K562 (cell line): ENCODE measurements around the gene ZC3H10. TPM values are rescaled to one million over a fixed set of nuclear protein-coding genes. Genes with fewer than 3 reads are reported as not detected.

Source experiments
- ARID4B ChIP-seq: sonication (generic); formaldehyde crosslinking; IDR thresholded peaks from 2 replicates; pipeline ENCODE4 v1.8.0; 2022; ENCODE audit warnings: mild to moderate bottlenecking, missing genetic modification reagents
- BRD4 ChIP-seq: fragments of 200-600 bp; sonication (generic); IDR thresholded peaks from 2 replicates; pipeline ENCODE4 v1.6.1; 2017; ENCODE audit warnings: inconsistent platforms
- ESRRB ChIP-seq: fragments of 250-450 bp; sonication (Bioruptor Pico); IDR thresholded peaks from 2 replicates; pipeline ENCODE4 v1.5.0; 2020; ENCODE audit warnings: mild to moderate bottlenecking, moderate library complexity, borderline replicate concordance
- FOXA1 ChIP-seq: fragments of 450-650 bp; IDR thresholded peaks from 2 replicates; pipeline ENCODE4 v1.6.1; 2016; ENCODE audit warnings: mild to moderate bottlenecking, borderline replicate concordance
- FOXK2 ChIP-seq, 2 experiments: fragments of 450-650 bp; IDR thresholded peaks in 1 of 2; conservative IDR thresholded peaks in 1 of 2; 2 replicates each; pipeline ENCODE4 v1.6.1; 2016; ENCODE audit warnings: low read depth in 2 of 2, mild to moderate bottlenecking in 1 of 2
- GTF2F1 ChIP-seq: IDR thresholded peaks from 2 replicates; pipeline ENCODE4 v1.6.1; 2011; ENCODE audit warnings: low read depth, low read length, improper control_type of control experiment
- HNRNPL ChIP-seq: fragments of 200-400 bp; formaldehyde crosslinking; IDR thresholded peaks from 2 replicates; pipeline ENCODE4 v1.6.1; 2017; ENCODE audit warnings: low read depth, mild to moderate bottlenecking, low read length
- IFI16 ChIP-seq: fragments of 250-450 bp; sonication (Bioruptor Pico); IDR thresholded peaks from 2 replicates; pipeline ENCODE4 v2.1.2; 2022; ENCODE audit warnings: mild to moderate bottlenecking, inconsistent platforms
- NR2C1 ChIP-seq, 2 experiments: fragments of 450-650 bp; IDR thresholded peaks; 2 replicates each; pipeline ENCODE4 v1.6.1; 2017; ENCODE audit warnings: mild to moderate bottlenecking in 2 of 2, antibody characterized with exemption in 1 of 2, inconsistent platforms in 1 of 2, missing compliant biosample characterization in 1 of 2, missing genetic modification characterization in 1 of 2
- NUFIP1 ChIP-seq: fragments of 450-650 bp; IDR thresholded peaks from 2 replicates; pipeline ENCODE4 v1.6.1; 2018; ENCODE audit not compliant: partially characterized antibody
- PCBP2 ChIP-seq: fragments of 200-400 bp; formaldehyde crosslinking; IDR thresholded peaks from 2 replicates; pipeline ENCODE4 v1.6.1; 2018; ENCODE audit warnings: low read length, low read depth, mild to moderate bottlenecking, moderate library complexity; ENCODE audit not compliant: poor library complexity, severe bottlenecking
- PTBP1 ChIP-seq: fragments of 200-400 bp; formaldehyde crosslinking; IDR thresholded peaks from 2 replicates; pipeline ENCODE4 v1.6.1; 2017; ENCODE audit warnings: low read depth, low read length
- TAF15 ChIP-seq: fragments of 200-400 bp; formaldehyde crosslinking; IDR thresholded peaks from 2 replicates; pipeline ENCODE4 v1.6.1; 2017; ENCODE audit warnings: mild to moderate bottlenecking, low read depth, low read length, moderate library complexity
- U2AF2 ChIP-seq: fragments of 200-400 bp; formaldehyde crosslinking; optimal IDR thresholded peaks from 2 replicates; pipeline ENCODE3; 2017; ENCODE audit warnings: low read depth, mild to moderate bottlenecking, low read length
- XRCC3 ChIP-seq: fragments of 450-650 bp; IDR thresholded peaks from 2 replicates; pipeline ENCODE4 v1.6.1; 2017; ENCODE audit warnings: mild to moderate bottlenecking, moderate library complexity
- XRCC5 ChIP-seq: fragments of 200-400 bp; formaldehyde crosslinking; IDR thresholded peaks from 2 replicates; pipeline ENCODE4 v1.6.1; 2017; ENCODE audit warnings: low read depth, mild to moderate bottlenecking, low read length
- ZBTB17 ChIP-seq: fragments of 450-650 bp; formaldehyde crosslinking; IDR thresholded peaks from 2 replicates; pipeline ENCODE4 v1.4.0; 2020; ENCODE audit warnings: mild to moderate bottlenecking
- ZFX ChIP-seq: sonication (generic); formaldehyde crosslinking; IDR thresholded peaks from 2 replicates; pipeline ENCODE4 v1.8.0; 2022; ENCODE audit warnings: mild to moderate bottlenecking, missing genetic modification reagents, moderate library complexity
- polyA plus RNA-seq, 8 experiments: library from polyadenylated mRNA; depleted of rRNA in 4 of 8; stranded (reverse) in 5 of 8; unstranded in 3 of 8; fragments of >200 nt; fragmentation: Nextera tagmentation in 2 of 8; fragmentation: Illumina TruSeq in 1 of 8; extraction: Ambion mirVana in 2 of 8; extraction: Trizol in 1 of 8; gene quantifications; 2 replicates each; pipeline versions ENCODE4 v1.2.1 to v1.2.3, GENCODE V29; 2011 to 2014; ENCODE audit warnings: inconsistent platforms in 1 of 8, missing spikeins in 1 of 8
- total RNA-seq, 7 experiments: library from RNA; depleted of rRNA in 6 of 7; stranded (reverse); fragments of >200 nt in 6 of 7; fragmentation: Illumina TruSeq in 2 of 7; extraction: Trizol in 2 of 7; gene quantifications; 2 replicates each; pipeline versions ENCODE4 v1.2.1 to v1.2.3, GENCODE V29; 2011 to 2021; ENCODE audit warnings: low replicate concordance in 1 of 7
- TF ChIP-seq, protein P1 (sequence below): fragments of 250-450 bp; sonication (Bioruptor Pico); IDR thresholded peaks from 2 replicates; pipeline ENCODE4 v1.4.0; 2020; ENCODE audit warnings: mild to moderate bottlenecking, moderate library complexity

Gene ZC3H10
- total and polyA plus RNA-seq, 9 of the 15 experiments (the other 6 are each of a cell fraction or from before 2014, with no cell fraction given) = 0.31 to 4.1 (median 1.6) TPM

- TF ChIP-seq HNRNPL = no peak; the same call in 1 of the 2 replicates
- no peak for TF ChIP-seq U2AF2
- TF ChIP-seq XRCC5 = peak; percentile 75
- no peak for TF ChIP-seq XRCC3
- no peak for TF ChIP-seq NUFIP1
- TF ChIP-seq ZFX (CRISPR knock-in tag) = peak; percentile 48
- TF ChIP-seq ZBTB17 (CRISPR knock-in tag) = peak; percentile 38; the same call in 1 of the 2 replicates
- TF ChIP-seq FOXA1 = no peak
- peak in 1 of 2 experiments; percentile 53; a peak in 2 of 4 replicates for TF ChIP-seq FOXK2 (conservative IDR thresholded peaks at IDR 0.05 in 1 of 2, IDR thresholded peaks at IDR 0.05 in 1 of 2; ENCODE audit: low read depth in 2 of 2)
- no peak for TF ChIP-seq BRD4
- no peak for TF ChIP-seq NR2C1 (IDR thresholded peaks at IDR 0.05)
- TF ChIP-seq NR2C1 (tag; IDR thresholded peaks at IDR 0.05) = no peak
- no peak for TF ChIP-seq IFI16 (CRISPR knock-in tag)
- TF ChIP-seq, protein P1, sequence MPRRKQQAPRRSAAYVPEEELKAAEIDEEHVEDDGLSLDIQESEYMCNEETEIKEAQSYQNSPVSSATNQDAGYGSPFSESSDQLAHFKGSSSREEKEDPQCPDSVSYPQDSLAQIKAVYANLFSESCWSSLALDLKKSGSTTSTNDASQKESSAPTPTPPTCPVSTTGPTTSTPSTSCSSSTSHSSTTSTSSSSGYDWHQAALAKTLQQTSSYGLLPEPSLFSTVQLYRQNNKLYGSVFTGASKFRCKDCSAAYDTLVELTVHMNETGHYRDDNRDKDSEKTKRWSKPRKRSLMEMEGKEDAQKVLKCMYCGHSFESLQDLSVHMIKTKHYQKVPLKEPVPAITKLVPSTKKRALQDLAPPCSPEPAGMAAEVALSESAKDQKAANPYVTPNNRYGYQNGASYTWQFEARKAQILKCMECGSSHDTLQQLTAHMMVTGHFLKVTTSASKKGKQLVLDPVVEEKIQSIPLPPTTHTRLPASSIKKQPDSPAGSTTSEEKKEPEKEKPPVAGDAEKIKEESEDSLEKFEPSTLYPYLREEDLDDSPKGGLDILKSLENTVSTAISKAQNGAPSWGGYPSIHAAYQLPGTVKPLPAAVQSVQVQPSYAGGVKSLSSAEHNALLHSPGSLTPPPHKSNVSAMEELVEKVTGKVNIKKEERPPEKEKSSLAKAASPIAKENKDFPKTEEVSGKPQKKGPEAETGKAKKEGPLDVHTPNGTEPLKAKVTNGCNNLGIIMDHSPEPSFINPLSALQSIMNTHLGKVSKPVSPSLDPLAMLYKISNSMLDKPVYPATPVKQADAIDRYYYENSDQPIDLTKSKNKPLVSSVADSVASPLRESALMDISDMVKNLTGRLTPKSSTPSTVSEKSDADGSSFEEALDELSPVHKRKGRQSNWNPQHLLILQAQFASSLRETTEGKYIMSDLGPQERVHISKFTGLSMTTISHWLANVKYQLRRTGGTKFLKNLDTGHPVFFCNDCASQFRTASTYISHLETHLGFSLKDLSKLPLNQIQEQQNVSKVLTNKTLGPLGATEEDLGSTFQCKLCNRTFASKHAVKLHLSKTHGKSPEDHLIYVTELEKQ (CRISPR knock-in tag) = no peak
- TF ChIP-seq TAF15 = 0 out of 2 replicates have a peak, but pooled peaks have one; percentile 34
- TF ChIP-seq ESRRB (CRISPR knock-in tag) = no peak
- TF ChIP-seq GTF2F1 = no peak
- TF ChIP-seq ARID4B = peak; percentile 81
- TF ChIP-seq PTBP1 = no peak
- TF ChIP-seq PCBP2 = no peak
Measured at GRCh38 chr12:56079723-56080555, 38.1 kb upstream of the ZC3H10 start, which contains the start of gene ERBB3 (continued).
